Psoas muscle (tissue), 8 donors: ENCODE results near the gene SPECC1L. TPM values are rescaled to one million over a fixed set of nuclear protein-coding genes. Genes with fewer than 3 reads are reported as not detected.

Experiments used
- ATAC-seq, 4 donors: fragments of 200-7000 bp; cut with Tn5 transposase; one replicate each; pipeline ENCODE4 v1.9.1; 2020; ENCODE audit warnings: moderate library complexity in 3 of 4, mild to moderate bottlenecking in 2 of 4
- DNase-seq, 2 donors: peaks; one replicate each; pipeline ENCODE4 v3.0.0-alpha.2; 2020
- H3K27ac ChIP-seq: fragments of 200-600 bp; one replicate; pipeline ENCODE4 v1.8.0; 2022
- H3K27me3 ChIP-seq, 3 donors: fragments of 200-600 bp in 1 of 3; one replicate each; pipeline versions ENCODE4 v1.6.1 to v1.8.0; 2013 to 2022; ENCODE audit warnings: low read length in 2 of 3, mild to moderate bottlenecking in 2 of 3, moderate library complexity in 1 of 3; ENCODE audit not compliant: insufficient read depth in 3 of 3
- H3K36me3 ChIP-seq, 2 donors: fragments of 200-600 bp in 1 of 2; one replicate each; pipeline versions ENCODE4 v1.6.1 to v1.8.0; 2013 to 2022; ENCODE audit warnings: low read depth in 1 of 2, mild to moderate bottlenecking in 1 of 2, moderate library complexity in 1 of 2; ENCODE audit not compliant: insufficient read depth in 1 of 2
- H3K4me1 ChIP-seq: fragments of 200-600 bp; one replicate; pipeline ENCODE4 v1.8.0; 2022
- H3K4me3 ChIP-seq: fragments of 200-600 bp; one replicate; pipeline ENCODE4 v1.8.0; 2022; ENCODE audit warnings: mild to moderate bottlenecking
- H3K9me3 ChIP-seq: fragments of 200-600 bp; one replicate; pipeline ENCODE4 v1.8.0; 2022
- CTCF ChIP-seq: fragments of 200-600 bp; IDR thresholded peaks from one replicate; pipeline ENCODE4 v1.8.0; 2022; ENCODE audit warnings: antibody characterized with exemption
- WGBS, 3 donors: extraction: QIAGEN DNeasy Blood & Tissue Kit; methylation state at CpG; one replicate each; pipeline versions ENCODE4 v1.1.6 to v1.1.7; 2013; 5-methylcytosine and 5-hydroxymethylcytosine counted together
- intact Hi-C, 2 donors: fragments of 100-400 bp; cut with DNase I; formaldehyde crosslinking; loops; one replicate each; pipeline versions ENCODE4 v1.11.0 to v1.14.2; 2022
- polyA plus RNA-seq, 3 donors: library from polyadenylated mRNA; stranded (reverse); fragments of 200-250 nt; gene quantifications; one replicate each; pipeline ENCODE4 v1.2.3, GENCODE V29; 2013
- total RNA-seq, 4 donors: library from RNA; stranded (reverse); fragmentation: NEBNext Ultra II Directional in 2 of 4; extraction: Animal tissue kit (Norgen Biotek cat#: 25700) in 2 of 4; gene quantifications; one replicate each; pipeline versions ENCODE4 v1.2.1 to v1.2.4, GENCODE V29; 2021 to 2023
- donor health status: healthy with polysubstance abuse.
- donor health status: DM: no; HTN: no; CAD: no; lungs with moderate emphysema.
- donor health status: Bipolar disorder and iron deficiency.
- donor health status: healthy.
- donor health status: DM: yes; HTN: yes; CAD: no.
- donor health status: DM: no; HTN: no; CAD: no.
- donor health status: DM: no; HTN: no; CAD: no.
- donor health status: DM: yes; HTN: yes; CAD: no.

The SPECC1L gene
- total and polyA plus RNA-seq, 7 donors = 6.8 to 29.9 (median 23.6) TPM

- TF ChIP-seq CTCF = no peak
- Histone ChIP-seq H3K27ac (no peak overlapping the region), H3K36me3 (no peaks in the 10 kb centered on the region), H3K9me3 (no peaks in the 10 kb centered on the region), H3K4me1 (peaks cover 11% of the 10 kb centered on the region), H3K4me3 (peak overlapping the region; percentile 15), H3K27me3 (no peaks in the 10 kb centered on the region)
- WGBS, 3 donors = 31 to 49% (median 35%) methylated on average over 30 of the region's 30 CpGs
- ATAC-seq (peak; percentile 57 to 73 (median 66)), DNase-seq (peak in 1 of 2 donors; percentile 70)
- intact Hi-C loops = no loop called here
Observed at GRCh38 chr22:24440718-24441405, 170.2 kb downstream of the SPECC1L start.

GRCh38 chr22:24441406-24442351 is 171.0 kb downstream of the SPECC1L start:
- intact Hi-C loops = no loop called here
- no peaks in the 10 kb centered on the region for H3K36me3 ChIP-seq
- WGBS, 3 donors = 49 to 58% (median 53%) methylated on average over 8 of the region's 8 CpGs
- H3K4me3 ChIP-seq = no peak overlapping the region
- peak in 1 of 2 donors; percentile 51 for DNase-seq
- TF ChIP-seq CTCF = no peak
- peak; percentile 30 to 71 (median 56) for ATAC-seq
- H3K4me1 ChIP-seq = peaks cover 11% of the 10 kb centered on the region
- no peak overlapping the region for H3K27ac ChIP-seq
- H3K27me3 ChIP-seq = no peaks in the 10 kb centered on the region
- H3K9me3 ChIP-seq = no peaks in the 10 kb centered on the region

GRCh38 chr22:24442352-24442744 is 171.7 kb downstream of the SPECC1L start:
- Histone ChIP-seq H3K27me3 (no peaks in the 10 kb centered on the region), H3K4me1 (peaks cover 11% of the 10 kb centered on the region), H3K4me3 (no peak overlapping the region), H3K27ac (no peak overlapping the region), H3K9me3 (no peaks in the 10 kb centered on the region), H3K36me3 (no peaks in the 10 kb centered on the region)
- TF ChIP-seq CTCF = no peak
- 81 to 88% (median 83%) methylated on average over 8 of the region's 8 CpGs for WGBS, 3 donors
- intact Hi-C loops = no loop called here
- DNase-seq = no peak
- no peak for ATAC-seq

GRCh38 chr22:24443668-24444067 is 173.0 kb downstream of the SPECC1L start:
- Histone ChIP-seq H3K27me3 (no peaks in the 10 kb centered on the region), H3K9me3 (no peaks in the 10 kb centered on the region), H3K4me3 (no peak overlapping the region), H3K36me3 (no peaks in the 10 kb centered on the region), H3K27ac (no peak overlapping the region), H3K4me1 (peaks cover 11% of the 10 kb centered on the region)
- DNase-seq = no peak
- no peak for ATAC-seq
- TF ChIP-seq CTCF = no peak
- intact Hi-C loops = no loop called here
